ENCODE data around the gene PARD3.

GRCh38 chr10:34341473-34341872 lies 473.6 kb downstream of the PARD3 start:
- no peak for TF ChIP-seq CTCF (IDR thresholded peaks at IDR 0.05)
- TF ChIP-seq POLR2A (IDR thresholded peaks at IDR 0.05), result no peak
